Measurements from ENCODE around the gene ZDHHC20.

ZDHHC20 gene

DNA sequence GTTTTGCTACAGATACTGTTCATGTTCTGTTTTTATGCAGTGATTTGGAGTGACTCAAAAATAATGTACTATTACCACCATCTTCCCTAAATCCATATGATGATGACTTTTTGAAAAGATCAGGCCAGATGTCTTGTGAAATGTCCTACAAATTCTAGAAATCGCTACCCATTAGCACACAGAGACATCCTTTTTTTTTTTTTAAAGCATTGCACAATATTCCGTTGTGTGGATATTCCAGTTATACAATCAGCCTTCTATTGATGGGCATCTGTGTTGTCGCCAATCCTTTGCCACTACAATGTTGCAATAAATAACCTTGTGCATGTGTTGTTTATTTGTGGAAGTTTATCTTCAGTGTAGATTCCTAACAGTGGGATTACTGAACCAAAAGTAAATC, 24.5 kb downstream of the ZDHHC20 start:
- TF ChIP-seq NFIC (IDR thresholded peaks at IDR 0.05) (no peak), ZBTB7A (IDR thresholded peaks at IDR 0.05; ENCODE audit: low read depth) (no peak), FOXM1 (IDR thresholded peaks at IDR 0.05; ENCODE audit: borderline replicate concordance, low read depth) (no peak), EGR1 (IDR thresholded peaks at IDR 0.05) (no peak), EP300 (IDR thresholded peaks at IDR 0.05; ENCODE audit: borderline replicate concordance) (no peak)
- TF ChIP-seq, protein P1, sequence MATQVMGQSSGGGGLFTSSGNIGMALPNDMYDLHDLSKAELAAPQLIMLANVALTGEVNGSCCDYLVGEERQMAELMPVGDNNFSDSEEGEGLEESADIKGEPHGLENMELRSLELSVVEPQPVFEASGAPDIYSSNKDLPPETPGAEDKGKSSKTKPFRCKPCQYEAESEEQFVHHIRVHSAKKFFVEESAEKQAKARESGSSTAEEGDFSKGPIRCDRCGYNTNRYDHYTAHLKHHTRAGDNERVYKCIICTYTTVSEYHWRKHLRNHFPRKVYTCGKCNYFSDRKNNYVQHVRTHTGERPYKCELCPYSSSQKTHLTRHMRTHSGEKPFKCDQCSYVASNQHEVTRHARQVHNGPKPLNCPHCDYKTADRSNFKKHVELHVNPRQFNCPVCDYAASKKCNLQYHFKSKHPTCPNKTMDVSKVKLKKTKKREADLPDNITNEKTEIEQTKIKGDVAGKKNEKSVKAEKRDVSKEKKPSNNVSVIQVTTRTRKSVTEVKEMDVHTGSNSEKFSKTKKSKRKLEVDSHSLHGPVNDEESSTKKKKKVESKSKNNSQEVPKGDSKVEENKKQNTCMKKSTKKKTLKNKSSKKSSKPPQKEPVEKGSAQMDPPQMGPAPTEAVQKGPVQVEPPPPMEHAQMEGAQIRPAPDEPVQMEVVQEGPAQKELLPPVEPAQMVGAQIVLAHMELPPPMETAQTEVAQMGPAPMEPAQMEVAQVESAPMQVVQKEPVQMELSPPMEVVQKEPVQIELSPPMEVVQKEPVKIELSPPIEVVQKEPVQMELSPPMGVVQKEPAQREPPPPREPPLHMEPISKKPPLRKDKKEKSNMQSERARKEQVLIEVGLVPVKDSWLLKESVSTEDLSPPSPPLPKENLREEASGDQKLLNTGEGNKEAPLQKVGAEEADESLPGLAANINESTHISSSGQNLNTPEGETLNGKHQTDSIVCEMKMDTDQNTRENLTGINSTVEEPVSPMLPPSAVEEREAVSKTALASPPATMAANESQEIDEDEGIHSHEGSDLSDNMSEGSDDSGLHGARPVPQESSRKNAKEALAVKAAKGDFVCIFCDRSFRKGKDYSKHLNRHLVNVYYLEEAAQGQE (IDR thresholded peaks at IDR 0.05; ENCODE audit: low read depth): no peak
- TF ChIP-seq, protein P2, sequence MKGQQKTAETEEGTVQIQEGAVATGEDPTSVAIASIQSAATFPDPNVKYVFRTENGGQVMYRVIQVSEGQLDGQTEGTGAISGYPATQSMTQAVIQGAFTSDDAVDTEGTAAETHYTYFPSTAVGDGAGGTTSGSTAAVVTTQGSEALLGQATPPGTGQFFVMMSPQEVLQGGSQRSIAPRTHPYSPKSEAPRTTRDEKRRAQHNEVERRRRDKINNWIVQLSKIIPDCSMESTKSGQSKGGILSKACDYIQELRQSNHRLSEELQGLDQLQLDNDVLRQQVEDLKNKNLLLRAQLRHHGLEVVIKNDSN (IDR thresholded peaks at IDR 0.05): no peak

DNA sequence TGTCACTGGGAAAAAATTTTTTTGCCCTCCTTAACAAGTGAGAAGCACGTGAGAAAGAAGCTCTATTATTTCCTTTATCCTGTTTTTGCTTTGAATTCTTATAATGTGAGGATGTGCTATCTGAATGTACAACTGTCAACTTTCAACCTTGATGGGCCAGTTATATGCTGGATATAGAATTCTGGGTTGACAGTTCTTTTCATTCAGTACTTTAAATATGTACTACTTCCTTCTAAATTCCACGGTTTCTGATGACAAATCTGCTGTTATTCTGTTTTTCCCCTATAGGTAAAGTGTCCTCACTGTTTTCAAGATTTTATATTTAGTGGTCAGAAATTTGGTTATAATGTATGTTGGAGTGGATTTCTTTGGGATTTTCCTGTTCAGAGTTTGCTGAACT, 29.9 kb downstream of the ZDHHC20 start:
- TF ChIP-seq FOXM1 (IDR thresholded peaks at IDR 0.05; ENCODE audit: borderline replicate concordance, low read depth) (no peak), TCF12 (IDR thresholded peaks at IDR 0.05; ENCODE audit: low read depth) (no peak), CEBPB (IDR thresholded peaks at IDR 0.05) (no peak), EP300 (IDR thresholded peaks at IDR 0.05; ENCODE audit: borderline replicate concordance) (no peak), ZBTB7A (IDR thresholded peaks at IDR 0.05; ENCODE audit: low read depth) (no peak), TEAD4 (IDR thresholded peaks at IDR 0.05) (no peak), TAF1 (IDR thresholded peaks at IDR 0.05; ENCODE audit: low read depth) (no peak), YY1 (IDR thresholded peaks at IDR 0.05; ENCODE audit: low read depth) (no peak), NFIC (IDR thresholded peaks at IDR 0.05) (no peak)
- TF ChIP-seq, protein P2 (IDR thresholded peaks at IDR 0.05): no peak
- TF ChIP-seq, protein P3, sequence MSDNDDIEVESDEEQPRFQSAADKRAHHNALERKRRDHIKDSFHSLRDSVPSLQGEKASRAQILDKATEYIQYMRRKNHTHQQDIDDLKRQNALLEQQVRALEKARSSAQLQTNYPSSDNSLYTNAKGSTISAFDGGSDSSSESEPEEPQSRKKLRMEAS (IDR thresholded peaks at IDR 0.05): no peak
- TF ChIP-seq, protein P1 (IDR thresholded peaks at IDR 0.05; ENCODE audit: low read depth): no peak

DNA sequence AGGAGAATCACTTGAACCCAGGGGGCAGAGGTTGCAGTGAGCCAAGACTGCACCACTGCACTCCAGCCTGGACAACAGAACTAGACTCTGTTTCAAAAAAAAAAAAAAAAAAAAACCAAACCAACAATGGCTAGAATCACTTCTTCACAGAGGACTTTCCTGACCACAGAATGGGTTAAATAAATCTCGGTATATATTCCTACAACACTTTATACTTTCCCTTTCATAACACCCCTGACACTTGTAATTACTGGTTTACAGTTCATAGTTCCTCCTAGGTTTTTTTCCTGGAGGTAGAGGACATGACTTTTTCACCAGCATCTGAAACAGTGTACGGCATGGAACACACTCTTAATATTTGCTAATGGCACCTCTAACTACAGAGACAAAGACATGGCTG, 31.4 kb downstream of the ZDHHC20 start:
- TF ChIP-seq NFIC (IDR thresholded peaks at IDR 0.05) (no peak), YY1 (IDR thresholded peaks at IDR 0.05; ENCODE audit: low read depth) (no peak), FOXM1 (IDR thresholded peaks at IDR 0.05; ENCODE audit: borderline replicate concordance, low read depth) (no peak), TAF1 (IDR thresholded peaks at IDR 0.05; ENCODE audit: low read depth) (no peak), ZBTB7A (IDR thresholded peaks at IDR 0.05; ENCODE audit: low read depth) (no peak), EGR1 (IDR thresholded peaks at IDR 0.05) (no peak), TCF12 (IDR thresholded peaks at IDR 0.05; ENCODE audit: low read depth) (no peak), CREB1 (IDR thresholded peaks at IDR 0.05; ENCODE audit: low read depth) (no peak), EP300 (IDR thresholded peaks at IDR 0.05; ENCODE audit: borderline replicate concordance) (no peak), TEAD4 (IDR thresholded peaks at IDR 0.05) (no peak), RAD21 (IDR thresholded peaks at IDR 0.05; ENCODE audit: low read depth) (no peak), CEBPB (IDR thresholded peaks at IDR 0.05) (no peak)
- TF ChIP-seq, protein P1 (IDR thresholded peaks at IDR 0.05; ENCODE audit: low read depth): no peak
- TF ChIP-seq, protein P2 (IDR thresholded peaks at IDR 0.05): no peak
- TF ChIP-seq, protein P3 (IDR thresholded peaks at IDR 0.05): no peak

DNA sequence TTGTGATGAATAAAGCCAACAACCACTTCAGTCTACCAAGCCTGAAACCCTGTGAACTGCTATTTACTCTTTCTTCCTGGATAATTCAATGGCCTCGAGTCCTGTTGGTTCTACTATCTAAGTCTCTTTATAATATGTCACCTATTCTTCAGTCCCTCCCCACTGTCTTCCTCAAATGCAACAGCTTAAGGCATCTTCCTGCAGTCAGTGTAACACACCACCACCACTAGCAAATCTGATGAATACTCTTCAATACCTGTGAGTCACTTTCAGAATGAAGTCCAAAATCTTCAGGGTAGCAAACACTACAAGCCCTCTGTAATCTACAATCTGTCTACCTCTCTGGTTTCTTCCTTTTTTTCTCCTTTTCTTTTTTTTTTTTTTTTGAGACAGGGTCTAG, 32.9 kb downstream of the ZDHHC20 start:
- TF ChIP-seq, protein P1 (IDR thresholded peaks at IDR 0.05; ENCODE audit: low read depth): no peak
- TF ChIP-seq, protein P3 (IDR thresholded peaks at IDR 0.05): no peak
- TF ChIP-seq TEAD4 (IDR thresholded peaks at IDR 0.05) (no peak), CEBPB (IDR thresholded peaks at IDR 0.05) (no peak), RAD21 (IDR thresholded peaks at IDR 0.05; ENCODE audit: low read depth) (no peak), ZBTB7A (IDR thresholded peaks at IDR 0.05; ENCODE audit: low read depth) (no peak), EGR1 (IDR thresholded peaks at IDR 0.05) (no peak), TCF12 (IDR thresholded peaks at IDR 0.05; ENCODE audit: low read depth) (no peak), NFIC (IDR thresholded peaks at IDR 0.05) (no peak), YY1 (IDR thresholded peaks at IDR 0.05; ENCODE audit: low read depth) (no peak), EP300 (IDR thresholded peaks at IDR 0.05; ENCODE audit: borderline replicate concordance) (no peak), FOXM1 (IDR thresholded peaks at IDR 0.05; ENCODE audit: borderline replicate concordance, low read depth) (no peak), CREB1 (IDR thresholded peaks at IDR 0.05; ENCODE audit: low read depth) (no peak), TAF1 (IDR thresholded peaks at IDR 0.05; ENCODE audit: low read depth) (no peak)
- TF ChIP-seq, protein P2 (IDR thresholded peaks at IDR 0.05): no peak

Data from Ishikawa (cell line).